GM23338 (cell line): ENCODE results near the gene PHF20. TPM values are rescaled to one million over a fixed set of nuclear protein-coding genes. Genes with fewer than 3 reads are reported as not detected.
A peak's percentile ranks its signal among the peaks of the same experiment; 100 is the strongest.

Source experiments
- ATAC-seq: fragments of 200-7000 bp; cut with Tn5 transposase; 3 replicates; pipeline ENCODE4 v1.9.1; 2020
- DNase-seq: peaks from one replicate; pipeline ENCODE4 v3.0.0-alpha.2; 2015; ENCODE audit warnings: low spot score
- H2AFZ ChIP-seq: fragments of 200-600 bp; sonication (generic); 2 replicates; pipeline ENCODE4 v1.8.0; 2016; ENCODE audit warnings: antibody characterized with exemption, mild to moderate bottlenecking, moderate library complexity
- H3F3A ChIP-seq: fragments of 200-600 bp; sonication (generic); replicated peaks from 2 replicates; pipeline ENCODE4 v1.8.0; 2017; ENCODE audit warnings: antibody characterized with exemption, mixed run types, low read depth
- H3K27ac ChIP-seq: fragments of 200-600 bp; sonication (generic); 2 replicates; pipeline ENCODE4 v1.6.1; 2016; ENCODE audit warnings: low read depth
- H3K27me3 ChIP-seq: fragments of 200-600 bp; sonication (generic); 2 replicates; pipeline ENCODE4 v1.8.0; 2016; ENCODE audit warnings: mild to moderate bottlenecking, mixed run types, moderate library complexity; ENCODE audit not compliant: insufficient read depth
- H3K36me3 ChIP-seq: fragments of 200-600 bp; sonication (generic); 2 replicates; pipeline ENCODE4 v1.8.0; 2016; ENCODE audit warnings: mild to moderate bottlenecking; ENCODE audit not compliant: insufficient read depth
- H3K4me1 ChIP-seq: fragments of 200-600 bp; sonication (generic); 2 replicates; pipeline ENCODE4 v1.8.0; 2016; ENCODE audit warnings: mild to moderate bottlenecking, moderate library complexity; ENCODE audit not compliant: insufficient read depth
- H3K4me2 ChIP-seq: fragments of 200-600 bp; sonication (generic); 2 replicates; pipeline ENCODE4 v1.7.1; 2017; ENCODE audit warnings: mixed run types
- H3K4me3 ChIP-seq: fragments of 200-600 bp; sonication (generic); 2 replicates; pipeline ENCODE4 v1.6.1; 2016; ENCODE audit warnings: mixed run types
- H3K79me2 ChIP-seq: fragments of 200-600 bp; sonication (generic); replicated peaks from 2 replicates; pipeline ENCODE4 v1.8.0; 2017; ENCODE audit warnings: mild to moderate bottlenecking; ENCODE audit not compliant: insufficient read depth
- H3K9me2 ChIP-seq: fragments of 200-600 bp; sonication (generic); 2 replicates; pipeline ENCODE4 v1.8.0; 2017; ENCODE audit not compliant: insufficient read depth
- H4K20me1 ChIP-seq: fragments of 200-600 bp; sonication (generic); replicated peaks from 2 replicates; pipeline ENCODE4 v1.8.0; 2017; ENCODE audit warnings: mild to moderate bottlenecking; ENCODE audit not compliant: insufficient read depth
- H3K27ac Mint-ChIP-seq: 2 replicates; pipeline ENCODE4 v1.8.0; 2020; ENCODE audit warnings: inconsistent platforms, mild to moderate bottlenecking, moderate library complexity, mixed read lengths
- H3K27me3 Mint-ChIP-seq: 3 replicates; pipeline ENCODE4 v1.8.0; 2022; ENCODE audit warnings: low read depth, mild to moderate bottlenecking, moderate library complexity, mixed read lengths, inconsistent platforms; ENCODE audit not compliant: insufficient read depth, poor library complexity
- H3K36me3 Mint-ChIP-seq: 3 replicates; pipeline ENCODE4 v1.8.0; 2021; ENCODE audit warnings: low read depth, mild to moderate bottlenecking, inconsistent platforms, moderate library complexity, mixed read lengths
- H3K4me1 Mint-ChIP-seq: 3 replicates; pipeline ENCODE4 v1.8.0; 2020; ENCODE audit warnings: mild to moderate bottlenecking, inconsistent platforms, mixed read lengths
- H3K4me3 Mint-ChIP-seq: 3 replicates; pipeline ENCODE4 v1.8.0; 2021; ENCODE audit warnings: moderate library complexity, mild to moderate bottlenecking, inconsistent platforms, mixed read lengths
- H3K9me3 Mint-ChIP-seq: 3 replicates; pipeline ENCODE4 v1.8.0; 2020; ENCODE audit warnings: moderate library complexity, mild to moderate bottlenecking, inconsistent platforms, mixed read lengths
- CREB1 ChIP-seq: fragments of 250-450 bp; sonication (Bioruptor Pico); IDR thresholded peaks from 2 replicates; pipeline ENCODE4 v1.5.0; 2020; ENCODE audit warnings: low read depth, mild to moderate bottlenecking, moderate library complexity
- ETS1 ChIP-seq: IDR thresholded peaks from 2 replicates; pipeline ENCODE4 v1.6.1; 2016; ENCODE audit warnings: antibody characterized with exemption
- EZH2 ChIP-seq: fragments of 200-600 bp; sonication (generic); IDR thresholded peaks from one replicate; pipeline ENCODE4 v1.8.0; 2017; ENCODE audit warnings: antibody characterized with exemption, mild to moderate bottlenecking, low read depth; ENCODE audit not compliant: unreplicated experiment
- EZH2phosphoT487 ChIP-seq: fragments of 200-600 bp; sonication (generic); IDR thresholded peaks from one replicate; pipeline ENCODE4 v1.8.1; 2018; ENCODE audit warnings: antibody characterized with exemption; ENCODE audit not compliant: unreplicated experiment
- JUNB ChIP-seq: IDR thresholded peaks from one replicate; pipeline ENCODE4 v1.6.1; 2016; ENCODE audit warnings: antibody characterized with exemption; ENCODE audit not compliant: unreplicated experiment
- NANOG ChIP-seq: IDR thresholded peaks from 2 replicates; pipeline ENCODE4 v1.6.1; 2016; ENCODE audit warnings: antibody characterized with exemption, borderline replicate concordance
- POLR2AphosphoS5 ChIP-seq: IDR thresholded peaks from 2 replicates; pipeline ENCODE4 v1.6.1; 2016; ENCODE audit warnings: antibody characterized with exemption, low read depth
- STAT1 ChIP-seq: IDR thresholded peaks from one replicate; pipeline ENCODE4 v1.6.1; 2016; ENCODE audit warnings: antibody characterized with exemption; ENCODE audit not compliant: unreplicated experiment
- ZNF114 ChIP-seq: fragments of 250-450 bp; sonication (Bioruptor Pico); IDR thresholded peaks from 2 replicates; pipeline ENCODE4 v1.5.0; 2020; ENCODE audit warnings: mild to moderate bottlenecking, moderate library complexity
- ZNF331 ChIP-seq: fragments of 250-450 bp; sonication (Bioruptor Pico); IDR thresholded peaks from 2 replicates; pipeline ENCODE4 v1.5.0; 2020; ENCODE audit warnings: low read depth, mild to moderate bottlenecking, moderate library complexity
- ZNF462 ChIP-seq: fragments of 250-450 bp; sonication (Bioruptor Pico); IDR thresholded peaks from 2 replicates; pipeline ENCODE4 v1.5.0; 2020; ENCODE audit warnings: mild to moderate bottlenecking, moderate library complexity
- polyA plus RNA-seq: library from polyadenylated mRNA; unstranded; fragments of >200 nt; fragmentation: Nextera tagmentation; extraction: Ambion mirVana; gene quantifications from 2 replicates; pipeline ENCODE4 v1.2.1, GENCODE V29; 2016
- total RNA-seq: library from RNA; depleted of rRNA; stranded (reverse); fragments of >200 nt; shearing (Covaris generic); gene quantifications from 2 replicates; pipeline ENCODE4 v1.2.3, GENCODE V29; 2014
- TF ChIP-seq, protein P1 (sequence below): IDR thresholded peaks from one replicate; pipeline ENCODE4 v1.6.1; 2018; ENCODE audit warnings: antibody characterized with exemption; ENCODE audit not compliant: unreplicated experiment
- TF ChIP-seq, protein P2 (sequence below), 2 experiments: fragments of 200-600 bp in 1 of 2; sonication (generic) in 1 of 2; conservative IDR thresholded peaks; 2 replicates each; pipeline versions ENCODE4 v1.5.1 to v1.6.1; 2016 to 2017; ENCODE audit warnings: antibody characterized with exemption in 2 of 2, low read depth in 2 of 2, mild to moderate bottlenecking in 2 of 2, moderate library complexity in 1 of 2

Gene PHF20
- total and polyA plus RNA-seq, 2 experiments from 2014 or later: 71.8 to 103 TPM

DNA sequence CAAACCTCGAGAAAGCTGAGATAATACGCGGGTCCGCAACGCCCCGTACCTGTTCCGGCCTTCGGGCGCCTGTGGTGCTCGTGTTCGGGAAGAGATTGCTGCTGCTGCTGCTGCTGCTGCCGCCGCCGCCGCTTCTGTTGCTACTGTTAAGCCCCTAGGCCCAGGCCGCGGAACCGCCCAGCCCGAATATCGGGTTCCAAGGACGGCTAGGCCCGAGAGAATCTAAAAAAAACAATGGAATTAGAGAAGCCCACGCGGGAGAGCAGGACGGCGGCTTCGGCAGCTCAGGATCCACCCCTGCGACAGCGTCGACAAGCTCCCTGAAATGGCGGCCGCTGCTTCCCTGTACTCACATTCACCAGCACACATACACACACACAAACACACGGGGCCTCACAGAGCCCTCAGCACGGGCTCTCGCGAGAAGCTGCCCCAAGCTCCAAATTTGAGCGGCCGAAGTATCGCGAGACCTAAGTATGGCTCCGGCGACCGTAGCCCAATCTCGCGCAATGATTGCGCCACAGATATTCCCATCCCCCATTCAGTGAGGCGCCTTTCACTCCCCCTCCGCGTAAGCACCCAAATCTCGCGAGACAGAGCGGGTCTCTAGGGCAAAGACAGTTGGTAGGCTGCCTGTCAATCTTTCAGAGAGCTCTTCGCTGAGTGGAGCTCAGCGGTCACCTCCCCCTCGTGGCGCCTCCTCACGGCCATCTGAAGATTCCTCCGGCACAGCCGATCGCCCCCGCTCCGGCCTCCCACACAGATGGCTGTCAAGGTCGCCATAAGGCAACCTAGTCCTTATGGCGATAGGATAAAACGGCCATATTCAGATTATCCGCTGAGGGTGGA, 29.7 kb upstream of the PHF20 start, which contains the start of gene RBM39:
Gene RBM39 (minus strand): TSS at position 369 of the 849 bp plus-strand sequence. CDS start 1,386 bp downstream, outside the sequence.
- 0 out of 2 replicates have a peak, but pooled peaks cover 9% of the 10 kb centered on the region for H3F3A ChIP-seq
- Mint-ChIP-seq H3K36me3 (peaks cover 47% of the 10 kb centered on the region), H3K27ac (peak within 1 kb of the TSS; percentile 99), H3K4me3 (peak within 1 kb of the TSS; percentile 90), H3K27me3 (peaks cover 25% of the 10 kb centered on the region), H3K9me3 (peaks cover 4% of the 10 kb centered on the region; the same call in 1 of the 3 replicates), H3K4me1 (peaks cover 28% of the 10 kb centered on the region)
- H3K4me1 ChIP-seq: peaks cover 17% of the 10 kb centered on the region
- DNase-seq: peak; percentile 100
- H2AFZ ChIP-seq: no peak within 1 kb of the TSS
- peak within 1 kb of the TSS; percentile 83 for H3K4me2 ChIP-seq
- peak within 1 kb of the TSS; percentile 84 for H3K4me3 ChIP-seq
- peaks cover 48% of the 10 kb centered on the region for H3K79me2 ChIP-seq
- H3K27ac ChIP-seq: peak within 1 kb of the TSS; percentile 100
- TF ChIP-seq ETS1 (peak; percentile 31; the same call in 1 of the 2 replicates), POLR2AphosphoS5 (peak; percentile 97), ZNF114 (CRISPR knock-in tag) (no peak), EZH2phosphoT487 (no peak), NANOG (no peak), JUNB (no peak), CREB1 (CRISPR knock-in tag) (peak; percentile 93), EZH2 (no peak), STAT1 (no peak), ZNF331 (CRISPR knock-in tag) (no peak), ZNF462 (no peak)
- TF ChIP-seq, protein P1, sequence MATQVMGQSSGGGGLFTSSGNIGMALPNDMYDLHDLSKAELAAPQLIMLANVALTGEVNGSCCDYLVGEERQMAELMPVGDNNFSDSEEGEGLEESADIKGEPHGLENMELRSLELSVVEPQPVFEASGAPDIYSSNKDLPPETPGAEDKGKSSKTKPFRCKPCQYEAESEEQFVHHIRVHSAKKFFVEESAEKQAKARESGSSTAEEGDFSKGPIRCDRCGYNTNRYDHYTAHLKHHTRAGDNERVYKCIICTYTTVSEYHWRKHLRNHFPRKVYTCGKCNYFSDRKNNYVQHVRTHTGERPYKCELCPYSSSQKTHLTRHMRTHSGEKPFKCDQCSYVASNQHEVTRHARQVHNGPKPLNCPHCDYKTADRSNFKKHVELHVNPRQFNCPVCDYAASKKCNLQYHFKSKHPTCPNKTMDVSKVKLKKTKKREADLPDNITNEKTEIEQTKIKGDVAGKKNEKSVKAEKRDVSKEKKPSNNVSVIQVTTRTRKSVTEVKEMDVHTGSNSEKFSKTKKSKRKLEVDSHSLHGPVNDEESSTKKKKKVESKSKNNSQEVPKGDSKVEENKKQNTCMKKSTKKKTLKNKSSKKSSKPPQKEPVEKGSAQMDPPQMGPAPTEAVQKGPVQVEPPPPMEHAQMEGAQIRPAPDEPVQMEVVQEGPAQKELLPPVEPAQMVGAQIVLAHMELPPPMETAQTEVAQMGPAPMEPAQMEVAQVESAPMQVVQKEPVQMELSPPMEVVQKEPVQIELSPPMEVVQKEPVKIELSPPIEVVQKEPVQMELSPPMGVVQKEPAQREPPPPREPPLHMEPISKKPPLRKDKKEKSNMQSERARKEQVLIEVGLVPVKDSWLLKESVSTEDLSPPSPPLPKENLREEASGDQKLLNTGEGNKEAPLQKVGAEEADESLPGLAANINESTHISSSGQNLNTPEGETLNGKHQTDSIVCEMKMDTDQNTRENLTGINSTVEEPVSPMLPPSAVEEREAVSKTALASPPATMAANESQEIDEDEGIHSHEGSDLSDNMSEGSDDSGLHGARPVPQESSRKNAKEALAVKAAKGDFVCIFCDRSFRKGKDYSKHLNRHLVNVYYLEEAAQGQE: peak; percentile 6
- TF ChIP-seq, protein P2, sequence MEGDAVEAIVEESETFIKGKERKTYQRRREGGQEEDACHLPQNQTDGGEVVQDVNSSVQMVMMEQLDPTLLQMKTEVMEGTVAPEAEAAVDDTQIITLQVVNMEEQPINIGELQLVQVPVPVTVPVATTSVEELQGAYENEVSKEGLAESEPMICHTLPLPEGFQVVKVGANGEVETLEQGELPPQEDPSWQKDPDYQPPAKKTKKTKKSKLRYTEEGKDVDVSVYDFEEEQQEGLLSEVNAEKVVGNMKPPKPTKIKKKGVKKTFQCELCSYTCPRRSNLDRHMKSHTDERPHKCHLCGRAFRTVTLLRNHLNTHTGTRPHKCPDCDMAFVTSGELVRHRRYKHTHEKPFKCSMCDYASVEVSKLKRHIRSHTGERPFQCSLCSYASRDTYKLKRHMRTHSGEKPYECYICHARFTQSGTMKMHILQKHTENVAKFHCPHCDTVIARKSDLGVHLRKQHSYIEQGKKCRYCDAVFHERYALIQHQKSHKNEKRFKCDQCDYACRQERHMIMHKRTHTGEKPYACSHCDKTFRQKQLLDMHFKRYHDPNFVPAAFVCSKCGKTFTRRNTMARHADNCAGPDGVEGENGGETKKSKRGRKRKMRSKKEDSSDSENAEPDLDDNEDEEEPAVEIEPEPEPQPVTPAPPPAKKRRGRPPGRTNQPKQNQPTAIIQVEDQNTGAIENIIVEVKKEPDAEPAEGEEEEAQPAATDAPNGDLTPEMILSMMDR (conservative IDR thresholded peaks at IDR 0.05; ENCODE audit: low read depth in 2 of 2): peak in 1 of 2 experiments; percentile 32; a peak in 1 of 4 replicates
- ATAC-seq: peak; percentile 90
- peaks cover 38% of the 10 kb centered on the region for H4K20me1 ChIP-seq
- H3K9me2 ChIP-seq: no peaks in the 10 kb centered on the region
- H3K27me3 ChIP-seq: no peaks in the 10 kb centered on the region
- H3K36me3 ChIP-seq: peaks cover 31% of the 10 kb centered on the region
